ENCODE results near the gene HBB.

The HBB gene
- long read RNA-seq = 0 reads

DNA sequence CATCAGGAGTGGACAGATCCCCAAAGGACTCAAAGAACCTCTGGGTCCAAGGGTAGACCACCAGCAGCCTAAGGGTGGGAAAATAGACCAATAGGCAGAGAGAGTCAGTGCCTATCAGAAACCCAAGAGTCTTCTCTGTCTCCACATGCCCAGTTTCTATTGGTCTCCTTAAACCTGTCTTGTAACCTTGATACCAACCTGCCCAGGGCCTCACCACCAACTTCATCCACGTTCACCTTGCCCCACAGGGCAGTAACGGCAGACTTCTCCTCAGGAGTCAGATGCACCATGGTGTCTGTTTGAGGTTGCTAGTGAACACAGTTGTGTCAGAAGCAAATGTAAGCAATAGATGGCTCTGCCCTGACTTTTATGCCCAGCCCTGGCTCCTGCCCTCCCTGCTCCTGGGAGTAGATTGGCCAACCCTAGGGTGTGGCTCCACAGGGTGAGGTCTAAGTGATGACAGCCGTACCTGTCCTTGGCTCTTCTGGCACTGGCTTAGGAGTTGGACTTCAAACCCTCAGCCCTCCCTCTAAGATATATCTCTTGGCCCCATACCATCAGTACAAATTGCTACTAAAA, at the start of gene HBB:
Gene HBB (minus strand): TSS at position 340 of the 579 bp plus-strand sequence. CDS start 50 bp downstream, at position 290.
- Histone ChIP-seq H3K27ac (replicated peaks) (no peak within 1 kb of the TSS), H3K4me3 (replicated peaks; ENCODE audit: insufficient read depth, low read length) (no peak within 1 kb of the TSS), H3K27me3 (ENCODE audit: insufficient read depth, poor library complexity, severe bottlenecking) (peaks cover 3% of the 10 kb centered on the region)
- TF ChIP-seq, protein P1, sequence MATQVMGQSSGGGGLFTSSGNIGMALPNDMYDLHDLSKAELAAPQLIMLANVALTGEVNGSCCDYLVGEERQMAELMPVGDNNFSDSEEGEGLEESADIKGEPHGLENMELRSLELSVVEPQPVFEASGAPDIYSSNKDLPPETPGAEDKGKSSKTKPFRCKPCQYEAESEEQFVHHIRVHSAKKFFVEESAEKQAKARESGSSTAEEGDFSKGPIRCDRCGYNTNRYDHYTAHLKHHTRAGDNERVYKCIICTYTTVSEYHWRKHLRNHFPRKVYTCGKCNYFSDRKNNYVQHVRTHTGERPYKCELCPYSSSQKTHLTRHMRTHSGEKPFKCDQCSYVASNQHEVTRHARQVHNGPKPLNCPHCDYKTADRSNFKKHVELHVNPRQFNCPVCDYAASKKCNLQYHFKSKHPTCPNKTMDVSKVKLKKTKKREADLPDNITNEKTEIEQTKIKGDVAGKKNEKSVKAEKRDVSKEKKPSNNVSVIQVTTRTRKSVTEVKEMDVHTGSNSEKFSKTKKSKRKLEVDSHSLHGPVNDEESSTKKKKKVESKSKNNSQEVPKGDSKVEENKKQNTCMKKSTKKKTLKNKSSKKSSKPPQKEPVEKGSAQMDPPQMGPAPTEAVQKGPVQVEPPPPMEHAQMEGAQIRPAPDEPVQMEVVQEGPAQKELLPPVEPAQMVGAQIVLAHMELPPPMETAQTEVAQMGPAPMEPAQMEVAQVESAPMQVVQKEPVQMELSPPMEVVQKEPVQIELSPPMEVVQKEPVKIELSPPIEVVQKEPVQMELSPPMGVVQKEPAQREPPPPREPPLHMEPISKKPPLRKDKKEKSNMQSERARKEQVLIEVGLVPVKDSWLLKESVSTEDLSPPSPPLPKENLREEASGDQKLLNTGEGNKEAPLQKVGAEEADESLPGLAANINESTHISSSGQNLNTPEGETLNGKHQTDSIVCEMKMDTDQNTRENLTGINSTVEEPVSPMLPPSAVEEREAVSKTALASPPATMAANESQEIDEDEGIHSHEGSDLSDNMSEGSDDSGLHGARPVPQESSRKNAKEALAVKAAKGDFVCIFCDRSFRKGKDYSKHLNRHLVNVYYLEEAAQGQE (IDR thresholded peaks at IDR 0.05; ENCODE audit: insufficient replicate concordance, low read depth) = no peak
- no peak for TF ChIP-seq GABPA (IDR thresholded peaks at IDR 0.05; ENCODE audit: low read depth)
- TF ChIP-seq SPI1 (IDR thresholded peaks at IDR 0.05; ENCODE audit: borderline replicate concordance, low read depth) = no peak
- TF ChIP-seq POLR2AphosphoS5 (IDR thresholded peaks at IDR 0.05; ENCODE audit: low read depth) = no peak
- TF ChIP-seq CTCF (IDR thresholded peaks at IDR 0.05; ENCODE audit: insufficient read depth, low read length) = no peak
- DNase-seq (ENCODE audit: low read depth in 1 of 2, low spot score in 1 of 2) = no peak

- Histone ChIP-seq H3K27me3 (ENCODE audit: insufficient read depth, poor library complexity, severe bottlenecking) (no peaks in the 10 kb centered on the region), H3K27ac (replicated peaks) (no peak overlapping the region), H3K4me3 (replicated peaks; ENCODE audit: insufficient read depth, low read length) (no peak overlapping the region)
- DNase-seq (ENCODE audit: low read depth in 1 of 2, low spot score in 1 of 2) = no peak
- TF ChIP-seq SPI1 (IDR thresholded peaks at IDR 0.05; ENCODE audit: borderline replicate concordance, low read depth) = no peak
- TF ChIP-seq GABPA (IDR thresholded peaks at IDR 0.05; ENCODE audit: low read depth) = no peak
- TF ChIP-seq CTCF (IDR thresholded peaks at IDR 0.05; ENCODE audit: insufficient read depth, low read length) = no peak
- TF ChIP-seq, protein P1 (IDR thresholded peaks at IDR 0.05; ENCODE audit: insufficient replicate concordance, low read depth) = no peak
- no peak for TF ChIP-seq POLR2AphosphoS5 (IDR thresholded peaks at IDR 0.05; ENCODE audit: low read depth)
These were observed 48.7 kb upstream of the HBB start for GRCh38 chr11:5275369-5276110.

DNA sequence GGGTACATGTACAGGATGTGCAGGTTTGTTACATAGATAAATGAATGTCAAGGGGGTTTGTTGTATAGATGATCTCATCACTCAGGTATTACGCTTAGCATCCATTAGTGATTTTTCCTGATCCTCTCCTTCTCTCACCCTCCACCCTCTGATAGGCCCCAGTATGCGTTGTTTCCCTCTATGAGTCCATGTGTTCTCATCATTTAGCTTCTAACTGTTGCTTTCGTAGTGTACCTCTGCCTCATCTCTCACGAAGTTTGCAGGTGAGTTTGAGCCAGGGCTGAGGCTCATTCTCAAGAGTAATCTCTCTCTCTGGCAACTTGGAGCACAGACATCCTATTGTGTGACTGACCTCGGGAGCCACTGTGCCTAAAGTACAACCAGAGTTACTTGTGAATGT, 47.5 kb upstream of the HBB start:
- DNase-seq (ENCODE audit: low read depth in 1 of 2, low spot score in 1 of 2) = no peak
- Histone ChIP-seq H3K27ac (replicated peaks) (no peak overlapping the region), H3K27me3 (ENCODE audit: insufficient read depth, poor library complexity, severe bottlenecking) (no peaks in the 10 kb centered on the region), H3K4me3 (replicated peaks; ENCODE audit: insufficient read depth, low read length) (no peak overlapping the region)
- TF ChIP-seq SPI1 (IDR thresholded peaks at IDR 0.05; ENCODE audit: borderline replicate concordance, low read depth) (no peak), GABPA (IDR thresholded peaks at IDR 0.05; ENCODE audit: low read depth) (no peak), POLR2AphosphoS5 (IDR thresholded peaks at IDR 0.05; ENCODE audit: low read depth) (no peak), CTCF (IDR thresholded peaks at IDR 0.05; ENCODE audit: insufficient read depth, low read length) (no peak)
